Mucosa of gallbladder (tissue), 1 donor: ENCODE measurements around the gene UPP2. TPM values are rescaled to one million over a fixed set of nuclear protein-coding genes. Genes with fewer than 3 reads are reported as not detected.

ENCODE experiments used
- DNase-seq: peaks from one replicate; pipeline ENCODE4 v3.0.0-alpha.2; 2020; ENCODE audit warnings: low spot score
- total RNA-seq: library from RNA; stranded (reverse); gene quantifications from one replicate; pipeline ENCODE4 v1.2.1, GENCODE V29; 2021
- donor health status: DM: no; HTN: no; CAD: no.

Gene UPP2
- total RNA-seq, result not detected

GRCh38 chr2:158101384-158101926, at the start of gene UPP2:
Gene UPP2 (plus strand): TSS chr2:158101876. CDS start chr2:158102064, 188 bp downstream.
- DNase-seq, result no peak

- DNase-seq, result no peak
Observed at GRCh38 chr2:158052761-158053160, 48.9 kb upstream of the UPP2 start.

GRCh38 chr2:158056875-158057274, 44.8 kb upstream of the UPP2 start:
- DNase-seq, result no peak

GRCh38 chr2:158060160-158060834, 41.4 kb upstream of the UPP2 start:
- no peak for DNase-seq

GRCh38 chr2:158060835-158061435, 40.7 kb upstream of the UPP2 start:
- no peak for DNase-seq

- DNase-seq, result no peak
Observed at GRCh38 chr2:158061763-158062162, 39.9 kb upstream of the UPP2 start.

- DNase-seq, result no peak
Observed at GRCh38 chr2:158066046-158066713, 35.5 kb upstream of the UPP2 start.

- DNase-seq, result no peak
Observed at GRCh38 chr2:158071018-158071417, 30.7 kb upstream of the UPP2 start.

- no peak for DNase-seq
Observed at GRCh38 chr2:158072361-158072760, 29.3 kb upstream of the UPP2 start.

- DNase-seq, result no peak
Observed at GRCh38 chr2:158079672-158080071, 22.0 kb upstream of the UPP2 start.

GRCh38 chr2:158088093-158088492, 13.6 kb upstream of the UPP2 start:
- no peak for DNase-seq

- no peak for DNase-seq
Observed at GRCh38 chr2:158089322-158089721, 12.4 kb upstream of the UPP2 start.

- DNase-seq, result no peak
Observed at GRCh38 chr2:158091647-158092046, 10.0 kb upstream of the UPP2 start.

GRCh38 chr2:158094487-158095092, 7.1 kb upstream of the UPP2 start:
- DNase-seq, result no peak

GRCh38 chr2:158095269-158095668, 6.4 kb upstream of the UPP2 start:
- no peak for DNase-seq

- DNase-seq, result no peak
Observed at GRCh38 chr2:158095912-158096311, 5.8 kb upstream of the UPP2 start.

GRCh38 chr2:158097481-158097880, 4.2 kb upstream of the UPP2 start:
- no peak for DNase-seq

- no peak for DNase-seq
Observed at GRCh38 chr2:158098178-158098577, 3.5 kb upstream of the UPP2 start.

GRCh38 chr2:158099716-158100115, 2.0 kb upstream of the UPP2 start:
- DNase-seq, result no peak

GRCh38 chr2:158100411-158100810, 1.3 kb upstream of the UPP2 start:
- DNase-seq, result no peak

- no peak for DNase-seq
Observed at GRCh38 chr2:158102446-158102845, 770 bp downstream of the UPP2 start.

- no peak for DNase-seq
Observed at GRCh38 chr2:158103411-158104012, 1.8 kb downstream of the UPP2 start.
